Caco-2 (cell line): ENCODE results near the gene SUPV3L1. TPM values are rescaled to one million over a fixed set of nuclear protein-coding genes. Genes with fewer than 3 reads are reported as not detected.
A peak's percentile ranks its signal among the peaks of the same experiment; 100 is the strongest.

Source experiments
- BruUV-seq: library from RNA; stranded (reverse); fragments of 400-500 nt; replicated peaks from 2 replicates; lab custom pipeline; 2021; lab: Mats Ljungman, UMichigan
- CTCF ChIA-PET: fragments of 300-600 bp; sonication (Branson Sonifier 250); formaldehyde crosslinking; loops from one replicate; lab custom pipeline; 2022; ENCODE audit warnings: antibody characterized with exemption; lab: Charles Lee
- POLR2A ChIA-PET: fragments of 300-600 bp; sonication (Branson Sonifier 250); formaldehyde crosslinking; loops from one replicate; lab custom pipeline; 2022; ENCODE audit warnings: antibody characterized with exemption; lab: Charles Lee
- DNase-seq, 2 experiments: peaks; one replicate each; pipeline versions ENCODE4 v3.0.0 to v3.0.0-alpha.2; 2020 to 2022
- H3K27me3 ChIP-seq: replicated peaks from 2 replicates; pipeline ENCODE4 v1.6.0; 2011; ENCODE audit warnings: low read length; ENCODE audit not compliant: control insufficient read depth, insufficient read depth
- H3K36me3 ChIP-seq: 2 replicates; pipeline ENCODE4 v1.5.1; 2011; ENCODE audit warnings: low read length; ENCODE audit not compliant: control insufficient read depth, insufficient read depth
- H3K4me1 ChIP-seq: fragments of 250-450 bp; sonication (Bioruptor Pico); 2 replicates; pipeline ENCODE4 v1.5.1; 2020; ENCODE audit warnings: mild to moderate bottlenecking
- H3K4me3 ChIP-seq: 2 replicates; pipeline ENCODE4 v1.5.1; 2011; ENCODE audit warnings: low read depth, mild to moderate bottlenecking, control low read depth, low read length
- H3K9me3 ChIP-seq: fragments of 250-450 bp; sonication (Bioruptor Pico); 2 replicates; pipeline ENCODE4 v1.5.1; 2020; ENCODE audit warnings: mild to moderate bottlenecking, moderate library complexity
- H3K27ac Mint-ChIP-seq: one replicate; pipeline ENCODE4 v1.8.0; 2022; ENCODE audit warnings: mixed read lengths; ENCODE audit not compliant: unreplicated experiment
- H3K27me3 Mint-ChIP-seq: one replicate; pipeline ENCODE4 v1.8.0; 2022; ENCODE audit warnings: mixed read lengths; ENCODE audit not compliant: insufficient read depth, unreplicated experiment
- H3K36me3 Mint-ChIP-seq: one replicate; pipeline ENCODE4 v1.8.0; 2022; ENCODE audit warnings: mild to moderate bottlenecking, mixed read lengths; ENCODE audit not compliant: insufficient read depth, unreplicated experiment
- H3K4me1 Mint-ChIP-seq: one replicate; pipeline ENCODE4 v1.8.0; 2022; ENCODE audit warnings: low read depth, mixed read lengths; ENCODE audit not compliant: unreplicated experiment
- H3K4me3 Mint-ChIP-seq: one replicate; pipeline ENCODE4 v1.8.0; 2022; ENCODE audit warnings: mild to moderate bottlenecking, moderate library complexity, mixed read lengths; ENCODE audit not compliant: unreplicated experiment
- H3K9me3 Mint-ChIP-seq: one replicate; pipeline ENCODE4 v1.8.0; 2022; ENCODE audit warnings: mixed read lengths; ENCODE audit not compliant: unreplicated experiment
- intact Hi-C: fragments of 100-400 bp; cut with micrococcal nuclease; formaldehyde crosslinking; loops from one replicate; pipeline ENCODE4 v1.10.0; 2022; ENCODE audit not compliant: unreplicated experiment
- total RNA-seq: library from RNA; stranded (reverse); gene quantifications from 2 replicates; pipeline ENCODE4 v1.2.3, GENCODE V29; 2022
- TF ChIP-seq, protein P1 (sequence below), 2 experiments: fragments of 200-600 bp in 1 of 2; IDR thresholded peaks; 1 replicate in 1 of 2; 2 replicates in 1 of 2; pipeline versions ENCODE4 v1.5.1 to v1.8.0; 2011 to 2022; ENCODE audit warnings: antibody characterized with exemption in 1 of 2, control low read depth in 1 of 2, inconsistent platforms in 1 of 2, low read depth in 1 of 2, low read length in 1 of 2, mild to moderate bottlenecking in 1 of 2, moderate library complexity in 1 of 2; ENCODE audit not compliant: insufficient read depth in 1 of 2, severe bottlenecking in 1 of 2, unreplicated experiment in 1 of 2

SUPV3L1 gene
- total RNA-seq, 1 experiment from 2014 or later: 77.1 TPM

DNA sequence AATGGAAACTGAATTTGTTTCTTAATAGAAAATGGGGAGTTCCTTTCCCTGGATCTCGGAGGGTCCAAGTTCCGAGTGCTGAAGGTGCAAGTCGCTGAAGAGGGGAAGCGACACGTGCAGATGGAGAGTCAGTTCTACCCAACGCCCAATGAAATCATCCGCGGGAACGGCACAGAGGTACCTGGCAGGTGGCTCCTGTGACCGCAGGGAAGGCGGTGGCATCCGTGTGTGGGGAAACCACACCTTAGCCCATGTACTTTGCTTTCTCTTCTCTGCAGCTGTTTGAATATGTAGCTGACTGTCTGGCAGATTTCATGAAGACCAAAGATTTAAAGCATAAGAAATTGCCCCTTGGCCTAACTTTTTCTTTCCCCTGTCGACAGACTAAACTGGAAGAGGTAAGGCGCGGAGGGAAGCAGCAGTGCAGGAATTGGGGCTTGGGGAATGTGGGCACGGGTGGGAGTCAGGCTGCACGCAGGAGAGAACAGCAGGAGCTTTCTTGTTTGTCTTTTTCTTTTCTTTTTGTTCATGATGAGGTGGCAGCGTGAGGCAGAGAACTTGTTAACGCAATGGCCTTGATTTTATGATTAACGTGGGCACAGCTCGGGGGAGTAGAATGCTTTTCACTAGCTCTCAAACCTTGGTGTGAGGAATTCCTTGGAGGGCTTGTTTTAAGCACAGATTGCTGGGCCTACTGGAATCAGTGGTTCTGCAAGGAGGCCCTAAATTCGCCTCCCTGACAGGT lies 52.9 kb downstream of the SUPV3L1 start:
- CTCF ChIA-PET: interaction anchor here (0.7 to 3.1 kb wide), 6 partner anchors 10 to 175 kb away, joined by 3 to 15 read pairs (median 5); no protein-coding TSS in a partner anchor
- Histone ChIP-seq H3K9me3 (no peaks in the 10 kb centered on the region), H3K27me3 (no peaks in the 10 kb centered on the region), H3K4me1 (peaks cover 40% of the 10 kb centered on the region), H3K36me3 (peaks cover 1% of the 10 kb centered on the region; the same call in 1 of the 2 replicates), H3K4me3 (no peak overlapping the region)
- Mint-ChIP-seq H3K36me3 (no peaks in the 10 kb centered on the region), H3K27me3 (no peaks in the 10 kb centered on the region), H3K9me3 (no peaks in the 10 kb centered on the region), H3K4me1 (peaks cover 15% of the 10 kb centered on the region), H3K4me3 (no peak overlapping the region), H3K27ac (peak overlapping the region; percentile 28)
- POLR2A ChIA-PET: no interaction called here
- intact Hi-C loops: no loop called here
- TF ChIP-seq, protein P1, sequence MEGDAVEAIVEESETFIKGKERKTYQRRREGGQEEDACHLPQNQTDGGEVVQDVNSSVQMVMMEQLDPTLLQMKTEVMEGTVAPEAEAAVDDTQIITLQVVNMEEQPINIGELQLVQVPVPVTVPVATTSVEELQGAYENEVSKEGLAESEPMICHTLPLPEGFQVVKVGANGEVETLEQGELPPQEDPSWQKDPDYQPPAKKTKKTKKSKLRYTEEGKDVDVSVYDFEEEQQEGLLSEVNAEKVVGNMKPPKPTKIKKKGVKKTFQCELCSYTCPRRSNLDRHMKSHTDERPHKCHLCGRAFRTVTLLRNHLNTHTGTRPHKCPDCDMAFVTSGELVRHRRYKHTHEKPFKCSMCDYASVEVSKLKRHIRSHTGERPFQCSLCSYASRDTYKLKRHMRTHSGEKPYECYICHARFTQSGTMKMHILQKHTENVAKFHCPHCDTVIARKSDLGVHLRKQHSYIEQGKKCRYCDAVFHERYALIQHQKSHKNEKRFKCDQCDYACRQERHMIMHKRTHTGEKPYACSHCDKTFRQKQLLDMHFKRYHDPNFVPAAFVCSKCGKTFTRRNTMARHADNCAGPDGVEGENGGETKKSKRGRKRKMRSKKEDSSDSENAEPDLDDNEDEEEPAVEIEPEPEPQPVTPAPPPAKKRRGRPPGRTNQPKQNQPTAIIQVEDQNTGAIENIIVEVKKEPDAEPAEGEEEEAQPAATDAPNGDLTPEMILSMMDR (IDR thresholded peaks at IDR 0.05; ENCODE audit: insufficient read depth in 1 of 2, low read depth in 1 of 2, low read length in 1 of 2, severe bottlenecking in 1 of 2, unreplicated experiment in 1 of 2): no peak
- no peak for DNase-seq
- BruUV-seq: no TSS peak

DNA sequence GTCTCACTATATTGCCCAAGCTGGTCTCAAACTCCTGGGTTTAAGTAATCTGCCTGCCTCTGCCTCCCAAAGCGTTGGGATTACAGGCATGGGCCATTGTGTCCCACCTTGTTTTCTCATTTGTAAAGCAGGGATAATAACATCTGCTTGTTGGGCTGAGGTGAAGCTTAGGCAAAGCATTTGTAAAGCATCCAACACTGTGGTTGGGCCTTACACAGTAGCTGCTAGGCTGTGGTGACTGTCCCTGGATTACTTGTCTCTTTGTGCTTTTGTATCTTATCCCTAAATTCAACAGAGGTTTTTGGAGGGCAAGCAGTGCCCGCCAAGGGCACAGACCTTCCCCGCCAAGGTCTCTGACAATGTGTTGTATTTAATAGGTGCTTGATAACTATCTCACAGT lies 54.4 kb downstream of the SUPV3L1 start:
- CTCF ChIA-PET: interaction anchor here (0.7 to 1.4 kb wide), 3 partner anchors 72 to 174 kb away, joined by 3 to 5 read pairs (median 3); no protein-coding TSS in a partner anchor
- no TSS peak for BruUV-seq
- no peak for DNase-seq

DNA sequence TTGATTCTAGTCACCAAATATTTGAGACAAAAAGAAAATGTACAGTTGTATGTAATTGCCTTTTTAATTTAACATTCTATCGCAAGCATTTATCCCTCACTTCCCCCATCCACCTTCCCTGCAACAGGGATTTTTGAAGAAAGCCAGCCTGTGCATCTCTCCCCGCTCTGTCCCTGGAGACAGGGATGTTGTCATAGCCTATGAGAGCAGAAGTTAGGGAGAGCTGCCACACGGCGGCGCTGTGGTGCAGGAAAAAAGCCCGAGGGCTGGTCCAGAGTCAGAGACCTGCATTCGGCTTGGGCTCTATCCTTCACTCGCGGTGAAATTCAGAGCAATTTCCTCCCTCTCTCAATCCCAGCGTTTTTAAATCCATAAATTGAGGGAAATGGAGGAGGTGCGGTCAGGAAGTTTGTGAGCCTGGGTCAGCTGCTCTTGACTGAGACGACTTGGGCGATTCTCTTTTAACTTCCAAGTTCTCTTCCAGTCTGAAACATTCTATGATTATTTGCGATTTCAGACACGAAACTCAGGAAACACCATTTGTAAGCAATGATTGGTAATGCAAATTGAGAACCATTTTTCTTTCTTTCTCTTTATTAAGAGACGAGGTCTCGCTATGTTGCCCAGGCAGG lies 57.6 kb downstream of the SUPV3L1 start:
- peaks cover under 1% of the 10 kb centered on the region for H3K4me1 Mint-ChIP-seq
- no peaks in the 10 kb centered on the region for H3K27me3 ChIP-seq
- no peak overlapping the region for H3K4me3 ChIP-seq
- no peaks in the 10 kb centered on the region for H3K36me3 ChIP-seq
- no peaks in the 10 kb centered on the region for H3K9me3 Mint-ChIP-seq
- intact Hi-C loops: loop anchor here (1.0 to 5.0 kb wide), 6 partner anchors 80 to 400 kb away; no protein-coding TSS in a partner anchor
- no peak overlapping the region for H3K4me3 Mint-ChIP-seq
- peak; percentile 86 to 95 for DNase-seq
- H3K9me3 ChIP-seq: no peaks in the 10 kb centered on the region
- no peaks in the 10 kb centered on the region for H3K27me3 Mint-ChIP-seq
- no peak overlapping the region for H3K27ac Mint-ChIP-seq
- ChIA-PET CTCF (interaction anchor here (1.0 to 4.3 kb wide), 6 partner anchors 127 to 171 kb away, joined by 3 to 39 read pairs (median 8); no protein-coding TSS in a partner anchor), POLR2A (no interaction called here)
- H3K4me1 ChIP-seq: peaks cover 5% of the 10 kb centered on the region
- H3K36me3 Mint-ChIP-seq: no peaks in the 10 kb centered on the region
- no TSS peak for BruUV-seq
- TF ChIP-seq, protein P1 (IDR thresholded peaks at IDR 0.05; ENCODE audit: insufficient read depth in 1 of 2, low read depth in 1 of 2, low read length in 1 of 2, severe bottlenecking in 1 of 2, unreplicated experiment in 1 of 2): peak; percentile 99 to 100

More for the DNA sequence above, 54.4 kb downstream of the SUPV3L1 start:
- H3K4me3 Mint-ChIP-seq: no peak overlapping the region
- H3K4me3 ChIP-seq: no peak overlapping the region
- no peaks in the 10 kb centered on the region for H3K27me3 ChIP-seq
- no peak overlapping the region for H3K27ac Mint-ChIP-seq
- H3K4me1 Mint-ChIP-seq: peaks cover 8% of the 10 kb centered on the region
- H3K36me3 Mint-ChIP-seq: no peaks in the 10 kb centered on the region
- POLR2A ChIA-PET: no interaction called here
- intact Hi-C loops: no loop called here
- H3K27me3 Mint-ChIP-seq: no peaks in the 10 kb centered on the region
- H3K36me3 ChIP-seq: peaks cover 1% of the 10 kb centered on the region; the same call in 1 of the 2 replicates
- TF ChIP-seq, protein P1 (IDR thresholded peaks at IDR 0.05; ENCODE audit: insufficient read depth in 1 of 2, low read depth in 1 of 2, low read length in 1 of 2, severe bottlenecking in 1 of 2, unreplicated experiment in 1 of 2): no peak
- H3K9me3 ChIP-seq: no peaks in the 10 kb centered on the region
- peaks cover 26% of the 10 kb centered on the region for H3K4me1 ChIP-seq
- no peaks in the 10 kb centered on the region for H3K9me3 Mint-ChIP-seq
